Prostate gland (tissue), 2 donors: Measurements from ENCODE around the gene BLOC1S1. TPM values are rescaled to one million over a fixed set of nuclear protein-coding genes. Genes with fewer than 3 reads are reported as not detected.

Experiments used
- DNase-seq: peaks from one replicate; pipeline ENCODE4 v3.0.0-alpha.2; 2019; ENCODE audit warnings: low spot score
- H3K27ac ChIP-seq, 2 donors: fragments of 200-600 bp; sonication (generic); 2 replicates each; pipeline ENCODE4 v1.5.1; 2017 to 2019
- H3K27me3 ChIP-seq: fragments of 200-600 bp; sonication (generic); replicated peaks from 2 replicates; pipeline ENCODE4 v1.5.1; 2019; ENCODE audit not compliant: insufficient read depth
- H3K36me3 ChIP-seq, 2 donors: fragments of 200-600 bp; sonication (generic); 1 replicate in 1 of 2; 2 replicates in 1 of 2; pipeline versions ENCODE4 v1.5.1 to v1.8.1; 2017 to 2019
- H3K4me1 ChIP-seq: fragments of 200-600 bp; sonication (generic); replicated peaks from 2 replicates; pipeline ENCODE4 v1.5.1; 2019
- H3K4me3 ChIP-seq, 2 donors: fragments of 200-600 bp; sonication (generic); 2 replicates each; pipeline ENCODE4 v1.5.1; 2017 to 2019
- H3K9me3 ChIP-seq: fragments of 200-600 bp; sonication (generic); 2 replicates; pipeline ENCODE4 v1.5.1; 2017
- POLR2A ChIP-seq: fragments of 450-650 bp; IDR thresholded peaks from one replicate; pipeline ENCODE4 v1.6.1; 2016; ENCODE audit warnings: antibody characterized with exemption, mild to moderate bottlenecking
- POLR2AphosphoS5 ChIP-seq: sonication (generic); formaldehyde crosslinking; IDR thresholded peaks from one replicate; pipeline ENCODE4 v1.6.1; 2017; ENCODE audit warnings: antibody characterized with exemption
- WGBS: methylation state at CpG from one replicate; pipeline ENCODE4 v1.1.5; 2018; 5-methylcytosine and 5-hydroxymethylcytosine counted together
- intact Hi-C: fragments of 100-400 bp; cut with DNase I; formaldehyde crosslinking; loops from one replicate; pipeline ENCODE4 v1.14.2; 2022
- total RNA-seq, 2 donors: library from RNA; depleted of rRNA; stranded (reverse); fragments of >200 nt; gene quantifications; one replicate each; pipeline ENCODE4 v1.1.0, GENCODE V29; 2016
- TF ChIP-seq, protein P1 (sequence below), 4 experiments: fragments of 200-600 bp in 2 of 4; fragments of 450-650 bp in 2 of 4; sonication (generic) in 2 of 4; IDR thresholded peaks; 1 replicate in 3 of 4; 2 replicates in 1 of 4; pipeline ENCODE4 v1.5.1; 2016 to 2019; ENCODE audit warnings: antibody characterized with exemption in 4 of 4, mild to moderate bottlenecking in 2 of 4, moderate library complexity in 2 of 4

The BLOC1S1 gene
- total RNA-seq, 2 donors from 2014 or later: 151 to 240 TPM

DNA sequence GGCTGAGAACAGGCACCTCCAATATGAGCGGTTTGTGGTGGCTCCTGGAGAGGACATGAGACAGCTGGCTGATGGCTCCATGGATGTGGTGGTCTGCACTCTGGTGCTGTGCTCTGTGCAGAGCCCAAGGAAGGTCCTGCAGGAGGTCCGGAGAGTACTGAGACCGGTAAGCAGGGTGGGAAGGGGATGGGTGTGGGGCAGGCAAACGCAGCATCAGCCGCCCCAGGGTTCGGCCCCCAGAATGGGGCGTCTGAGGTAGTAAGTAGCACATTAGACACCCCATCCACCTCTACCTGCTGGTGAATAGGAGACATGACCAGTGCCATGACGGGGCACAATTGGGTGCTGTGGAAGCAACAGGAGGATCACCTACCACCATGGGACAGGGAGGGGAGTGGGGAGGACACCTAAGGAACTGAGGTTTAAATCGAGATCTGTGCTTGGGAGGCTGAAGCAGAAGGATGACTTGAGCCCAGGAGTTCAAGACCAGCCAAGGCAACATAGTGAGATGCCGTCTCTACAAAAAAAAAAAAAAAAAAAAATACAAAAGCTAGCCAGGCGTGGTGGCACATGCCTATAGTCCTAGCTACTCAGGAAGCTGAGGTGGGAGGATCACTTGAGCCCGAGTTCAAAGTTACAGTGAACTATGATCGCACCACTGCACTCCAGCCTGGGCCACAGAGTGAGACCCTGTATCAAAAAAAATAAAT lies 33.6 kb upstream of the BLOC1S1 start:
- WGBS: 83% methylated on average over 13 of the region's 13 CpGs
- Histone ChIP-seq H3K4me3 (no peak overlapping the region), H3K9me3 (no peaks in the 10 kb centered on the region), H3K36me3 (no peaks in the 10 kb centered on the region), H3K27me3 (peaks cover 2% of the 10 kb centered on the region), H3K27ac (no peak overlapping the region), H3K4me1 (no peaks in the 10 kb centered on the region)
- intact Hi-C loops: no loop called here
- no peak for DNase-seq
- TF ChIP-seq POLR2A (no peak), POLR2AphosphoS5 (no peak)
- TF ChIP-seq, protein P1, sequence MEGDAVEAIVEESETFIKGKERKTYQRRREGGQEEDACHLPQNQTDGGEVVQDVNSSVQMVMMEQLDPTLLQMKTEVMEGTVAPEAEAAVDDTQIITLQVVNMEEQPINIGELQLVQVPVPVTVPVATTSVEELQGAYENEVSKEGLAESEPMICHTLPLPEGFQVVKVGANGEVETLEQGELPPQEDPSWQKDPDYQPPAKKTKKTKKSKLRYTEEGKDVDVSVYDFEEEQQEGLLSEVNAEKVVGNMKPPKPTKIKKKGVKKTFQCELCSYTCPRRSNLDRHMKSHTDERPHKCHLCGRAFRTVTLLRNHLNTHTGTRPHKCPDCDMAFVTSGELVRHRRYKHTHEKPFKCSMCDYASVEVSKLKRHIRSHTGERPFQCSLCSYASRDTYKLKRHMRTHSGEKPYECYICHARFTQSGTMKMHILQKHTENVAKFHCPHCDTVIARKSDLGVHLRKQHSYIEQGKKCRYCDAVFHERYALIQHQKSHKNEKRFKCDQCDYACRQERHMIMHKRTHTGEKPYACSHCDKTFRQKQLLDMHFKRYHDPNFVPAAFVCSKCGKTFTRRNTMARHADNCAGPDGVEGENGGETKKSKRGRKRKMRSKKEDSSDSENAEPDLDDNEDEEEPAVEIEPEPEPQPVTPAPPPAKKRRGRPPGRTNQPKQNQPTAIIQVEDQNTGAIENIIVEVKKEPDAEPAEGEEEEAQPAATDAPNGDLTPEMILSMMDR (IDR thresholded peaks at IDR 0.05): no peak

DNA sequence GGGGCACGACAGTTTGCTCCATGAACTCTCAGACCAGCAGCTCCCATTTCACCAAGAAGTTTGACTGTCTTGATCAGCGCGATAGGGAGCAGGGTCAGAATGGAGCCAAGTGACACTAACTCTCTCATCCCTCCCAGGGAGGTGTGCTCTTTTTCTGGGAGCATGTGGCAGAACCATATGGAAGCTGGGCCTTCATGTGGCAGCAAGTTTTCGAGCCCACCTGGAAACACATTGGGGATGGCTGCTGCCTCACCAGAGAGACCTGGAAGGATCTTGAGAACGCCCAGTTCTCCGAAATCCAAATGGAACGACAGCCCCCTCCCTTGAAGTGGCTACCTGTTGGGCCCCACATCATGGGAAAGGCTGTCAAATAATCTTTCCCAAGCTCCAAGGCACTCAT lies 32.2 kb upstream of the BLOC1S1 start:
- Histone ChIP-seq H3K4me3 (no peak overlapping the region), H3K27me3 (peaks cover 2% of the 10 kb centered on the region), H3K9me3 (no peaks in the 10 kb centered on the region), H3K4me1 (no peaks in the 10 kb centered on the region), H3K27ac (no peak overlapping the region), H3K36me3 (no peaks in the 10 kb centered on the region)
- no peak for DNase-seq
- TF ChIP-seq, protein P1 (IDR thresholded peaks at IDR 0.05): no peak
- TF ChIP-seq POLR2A (no peak), POLR2AphosphoS5 (no peak)
- 94% methylated on average over 7 of the region's 7 CpGs for WGBS
- intact Hi-C loops: no loop called here

DNA sequence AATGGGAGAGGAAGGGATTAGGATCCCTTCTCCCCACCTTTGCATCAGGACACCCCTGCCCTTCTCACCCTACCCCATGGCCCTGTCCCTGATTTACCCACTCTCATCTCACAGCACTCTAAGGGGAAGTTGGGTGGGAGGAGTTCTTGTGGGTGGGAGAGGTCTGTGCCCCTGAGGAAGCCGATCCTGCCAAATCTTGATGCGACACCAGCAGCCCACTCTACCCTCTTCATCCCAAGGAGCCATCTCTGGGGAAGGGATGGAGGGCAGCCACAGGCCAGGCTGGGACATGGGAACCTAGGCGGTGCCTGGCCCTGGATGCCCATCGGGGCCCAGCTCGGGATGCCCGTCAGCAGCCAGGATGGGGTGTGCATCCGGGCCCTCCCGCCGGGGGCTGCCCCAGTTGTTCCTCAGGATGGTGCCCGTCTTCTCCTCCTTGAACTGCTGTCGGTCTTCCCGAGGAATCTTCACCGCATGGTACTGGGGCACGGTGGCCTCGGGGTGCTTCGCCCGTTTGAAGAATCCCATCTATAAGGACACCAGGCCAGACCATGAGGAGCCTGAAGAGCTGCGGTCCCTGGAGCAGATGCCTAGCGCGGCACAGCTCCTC lies 31.0 kb upstream of the BLOC1S1 start:
- no peaks in the 10 kb centered on the region for H3K4me1 ChIP-seq
- no peak for DNase-seq
- WGBS: 96% methylated on average over 16 of the region's 20 CpGs
- H3K27me3 ChIP-seq: peaks cover 2% of the 10 kb centered on the region
- no peak overlapping the region for H3K4me3 ChIP-seq
- TF ChIP-seq POLR2AphosphoS5 (no peak), POLR2A (no peak)
- TF ChIP-seq, protein P1 (IDR thresholded peaks at IDR 0.05): no peak
- no peaks in the 10 kb centered on the region for H3K9me3 ChIP-seq
- H3K36me3 ChIP-seq: no peaks in the 10 kb centered on the region
- no peak overlapping the region for H3K27ac ChIP-seq
- intact Hi-C loops: no loop called here

DNA sequence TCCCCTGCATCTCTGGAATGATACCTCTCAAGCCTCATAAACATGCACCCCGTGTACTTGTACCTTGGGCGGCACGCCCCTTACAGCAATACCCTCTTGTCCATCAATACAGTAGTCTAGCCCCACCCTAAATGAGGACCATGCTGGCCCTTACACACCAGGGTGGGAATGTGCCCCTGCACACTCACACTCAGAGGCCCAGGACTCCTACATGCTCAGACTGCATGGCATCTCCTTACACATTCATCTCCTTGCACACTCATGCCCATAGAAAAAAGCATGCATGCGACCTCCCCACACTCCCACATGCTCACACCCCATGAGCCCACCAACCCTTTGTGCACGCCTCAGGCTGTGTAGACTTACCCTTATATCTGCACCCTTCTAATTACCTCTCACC lies 30.2 kb upstream of the BLOC1S1 start:
- no peak for DNase-seq
- no peaks in the 10 kb centered on the region for H3K4me1 ChIP-seq
- peaks cover 2% of the 10 kb centered on the region for H3K27me3 ChIP-seq
- WGBS: 95% methylated on average over 5 of the region's 5 CpGs
- H3K36me3 ChIP-seq: no peaks in the 10 kb centered on the region
- no peaks in the 10 kb centered on the region for H3K9me3 ChIP-seq
- H3K27ac ChIP-seq: no peak overlapping the region
- no peak overlapping the region for H3K4me3 ChIP-seq
- no peak for TF ChIP-seq POLR2AphosphoS5
- no peak for TF ChIP-seq POLR2A
- TF ChIP-seq, protein P1 (IDR thresholded peaks at IDR 0.05): no peak
- intact Hi-C loops: no loop called here
